ENCODE measurements around the gene NFYB.
"Not testable (repeated sequence)": the region's sequence is repeated elsewhere in the genome, so short reads cannot be mapped to it uniquely, and the experiment has no call there.

The NFYB gene

DNA sequence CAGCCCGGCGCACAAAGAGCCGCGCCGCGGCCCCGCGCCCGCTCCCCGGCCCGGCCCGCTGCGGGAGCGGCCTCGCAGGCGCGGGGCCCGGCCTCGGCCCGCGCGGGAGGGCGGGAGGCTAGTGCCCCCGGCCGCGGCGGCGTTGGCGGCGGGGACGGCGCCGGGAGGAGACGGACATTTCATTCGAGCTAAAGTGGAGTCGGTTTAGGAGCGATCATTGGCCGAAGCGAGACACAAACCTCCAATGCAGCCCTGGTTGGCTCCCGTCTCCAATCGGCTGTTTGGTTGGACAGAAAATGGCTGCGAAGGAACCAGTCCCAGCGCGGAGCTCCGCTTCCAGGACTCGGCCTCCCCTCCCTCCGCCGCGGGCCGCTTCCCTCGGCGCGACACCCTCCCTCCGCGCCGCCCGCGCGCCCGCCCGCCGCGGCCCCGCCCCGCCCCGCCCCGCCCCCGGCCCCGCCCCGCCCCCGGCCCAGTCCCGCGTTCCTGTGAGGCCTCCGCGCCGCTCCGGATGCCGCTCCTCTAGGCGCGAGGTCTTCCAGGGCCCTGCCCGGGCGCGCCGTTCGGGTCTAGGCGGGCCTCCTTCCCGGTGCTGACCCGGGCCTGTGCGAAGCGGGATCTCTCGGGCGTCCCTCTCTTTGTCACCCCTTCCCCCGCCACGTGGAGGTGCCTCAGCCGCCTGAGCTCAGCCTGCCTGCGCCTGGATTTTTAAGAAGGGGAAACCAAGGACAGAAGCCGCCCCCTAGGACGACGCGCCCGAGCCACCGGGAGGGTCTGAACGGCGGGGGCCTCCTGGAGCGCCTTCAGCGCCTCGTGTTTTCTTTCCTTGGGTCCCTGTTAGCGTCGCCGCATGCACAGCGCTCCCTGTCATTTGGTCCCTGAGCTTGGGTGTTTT is at the start of gene NFYB:
Gene NFYB, minus strand, starts transcription at position 309 of the 895 bp plus-strand sequence. CDS start 2,757 bp downstream, outside the sequence.
- DNase-seq: peak; percentile 97

DNA sequence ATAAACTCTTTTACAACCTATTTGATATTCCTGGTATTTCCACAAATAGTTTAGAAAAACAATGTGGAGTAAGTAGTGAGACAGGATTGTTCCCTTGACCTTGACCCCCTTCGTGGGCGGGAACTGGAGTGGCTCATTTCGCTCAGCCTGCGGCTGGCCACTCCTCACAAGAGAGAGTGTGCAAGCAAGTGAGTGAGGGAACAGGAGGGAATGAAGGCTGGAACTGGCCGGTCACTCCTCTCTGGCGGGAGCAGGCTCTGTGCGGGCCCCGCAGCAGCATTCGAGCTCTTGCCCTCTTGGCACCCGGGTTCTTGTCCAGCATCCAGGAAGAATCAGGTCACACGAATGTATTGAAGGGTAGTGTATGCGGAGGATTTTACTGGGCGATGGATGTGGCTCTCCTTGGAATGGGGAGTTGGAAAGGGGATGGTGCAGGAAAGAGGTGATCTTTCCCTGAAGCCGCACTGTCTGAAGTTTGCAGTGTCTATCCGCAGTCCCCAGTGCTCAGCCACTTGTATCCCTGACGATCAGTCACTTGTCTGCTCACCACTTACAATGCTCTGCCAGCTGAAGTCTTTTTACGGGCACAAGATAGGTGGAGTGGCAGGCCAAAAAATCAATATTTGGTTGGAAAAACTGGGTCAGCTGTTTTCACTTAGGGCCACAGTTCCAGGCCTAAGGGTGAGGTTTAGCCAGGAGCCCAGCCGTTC is 49.6 kb upstream of the NFYB start:
- DNase-seq: no peak

DNA sequence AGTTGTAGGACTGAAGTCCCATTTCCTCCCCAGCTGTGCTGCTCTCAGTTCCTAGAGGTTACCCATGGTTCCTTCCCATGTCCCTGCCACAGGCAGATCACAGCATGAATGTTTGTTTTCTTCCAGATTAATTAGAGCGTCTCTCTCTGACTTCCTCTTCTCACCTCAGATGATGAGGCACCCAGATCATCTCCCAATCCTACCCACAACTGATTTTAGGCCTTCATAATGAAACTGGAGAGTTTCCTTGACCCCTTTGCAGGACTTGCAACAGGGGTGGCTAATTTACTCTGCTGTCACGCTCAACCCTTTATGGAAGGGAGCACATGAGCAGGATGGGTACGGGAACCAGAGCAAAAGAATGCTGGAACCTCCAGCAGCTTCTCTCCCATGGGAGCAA is 45.4 kb upstream of the NFYB start:
- no peak for DNase-seq

DNA sequence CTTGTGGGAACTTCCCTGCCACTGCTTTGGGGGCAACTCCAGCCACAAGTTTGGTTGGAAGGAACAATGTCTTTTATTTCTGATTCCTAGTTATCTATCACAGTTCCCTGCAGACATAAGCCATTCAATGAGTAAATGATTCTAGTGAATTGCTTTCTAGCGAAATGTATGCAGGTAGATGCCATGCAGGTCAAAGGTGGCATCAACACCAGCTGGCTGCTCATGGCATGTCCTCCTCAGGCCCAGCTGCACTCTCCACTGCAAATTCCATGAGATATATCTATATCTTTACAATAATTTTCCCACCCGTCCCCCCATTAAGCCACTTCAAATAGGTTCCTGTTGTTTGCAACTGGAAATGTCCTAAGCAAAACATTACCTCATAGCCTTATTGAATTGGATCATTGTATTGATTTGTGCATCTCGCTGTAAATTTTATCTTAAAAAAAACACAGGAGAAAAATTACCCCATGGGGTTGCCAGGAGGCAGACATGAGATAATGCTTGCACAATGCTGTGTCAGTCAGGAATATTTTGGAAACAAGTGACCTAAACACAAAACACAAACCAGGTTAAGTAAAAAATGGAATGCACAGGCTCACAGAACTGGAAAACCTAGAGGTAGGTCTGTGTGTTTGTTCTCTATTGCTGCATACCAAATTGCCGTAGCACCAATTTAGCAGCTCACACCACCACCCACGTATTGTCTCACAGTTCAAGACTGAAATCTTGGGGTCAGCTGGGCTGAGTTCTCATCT is 44.8 kb upstream of the NFYB start:
- DNase-seq: no peak

DNA sequence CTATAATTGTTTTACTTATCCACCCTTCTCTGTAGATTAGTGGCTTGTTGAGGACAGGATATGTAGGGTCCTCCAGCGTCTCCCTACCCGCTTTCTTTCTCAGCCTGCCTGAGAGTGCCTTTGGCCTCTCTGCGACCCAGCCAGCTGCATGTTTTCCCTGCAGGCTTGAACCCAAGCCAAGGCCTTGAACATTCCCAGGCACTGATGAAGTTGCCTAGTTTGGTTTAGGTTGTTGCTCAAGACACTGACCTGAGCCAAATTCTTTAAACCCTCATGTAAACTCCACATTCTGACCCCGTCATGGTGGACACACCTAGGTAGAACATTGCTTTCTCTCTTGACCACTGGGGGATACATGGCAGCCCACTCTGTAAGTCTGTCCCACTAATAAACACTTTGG is 44.1 kb upstream of the NFYB start:
- DNase-seq: no peak

DNA sequence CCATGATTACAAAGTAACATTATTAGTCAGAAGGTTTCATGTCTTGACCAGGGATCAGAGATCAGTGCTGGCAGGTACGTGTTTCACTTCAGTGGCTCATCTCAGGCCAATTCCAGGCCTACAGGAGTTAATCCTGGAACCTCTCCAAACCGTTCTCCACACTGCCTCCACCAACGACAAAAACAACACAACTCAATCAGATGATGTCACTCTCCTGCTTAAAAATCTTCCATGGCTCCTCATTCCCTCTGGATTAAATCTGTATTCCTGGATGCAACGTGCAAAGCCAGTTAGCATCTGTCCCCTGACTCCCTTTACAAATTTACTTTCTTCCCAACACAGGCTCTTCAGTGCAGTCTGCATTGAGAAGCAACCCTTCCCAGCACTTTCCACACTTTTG is 43.3 kb upstream of the NFYB start:
- no peak for DNase-seq

DNA sequence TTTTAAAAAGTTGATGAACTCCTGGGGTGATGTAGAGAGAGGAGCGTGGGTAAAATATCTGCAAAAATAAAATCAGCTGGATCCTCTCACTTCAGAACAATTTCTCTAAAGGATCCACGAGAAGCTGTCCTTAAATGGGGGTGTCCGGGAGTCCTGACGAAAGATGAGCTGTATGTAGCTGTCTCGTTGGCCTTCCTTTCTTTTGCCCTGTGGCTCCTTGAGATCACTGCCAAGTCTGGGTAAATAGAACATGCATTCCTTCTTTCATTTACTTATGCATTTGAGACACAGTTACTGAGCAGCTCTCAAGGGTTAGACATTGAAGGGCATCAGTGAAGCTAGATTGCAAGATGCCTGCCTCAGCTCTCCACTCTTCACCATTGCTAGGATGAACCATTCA is 42.4 kb upstream of the NFYB start:
- DNase-seq: no peak

DNA sequence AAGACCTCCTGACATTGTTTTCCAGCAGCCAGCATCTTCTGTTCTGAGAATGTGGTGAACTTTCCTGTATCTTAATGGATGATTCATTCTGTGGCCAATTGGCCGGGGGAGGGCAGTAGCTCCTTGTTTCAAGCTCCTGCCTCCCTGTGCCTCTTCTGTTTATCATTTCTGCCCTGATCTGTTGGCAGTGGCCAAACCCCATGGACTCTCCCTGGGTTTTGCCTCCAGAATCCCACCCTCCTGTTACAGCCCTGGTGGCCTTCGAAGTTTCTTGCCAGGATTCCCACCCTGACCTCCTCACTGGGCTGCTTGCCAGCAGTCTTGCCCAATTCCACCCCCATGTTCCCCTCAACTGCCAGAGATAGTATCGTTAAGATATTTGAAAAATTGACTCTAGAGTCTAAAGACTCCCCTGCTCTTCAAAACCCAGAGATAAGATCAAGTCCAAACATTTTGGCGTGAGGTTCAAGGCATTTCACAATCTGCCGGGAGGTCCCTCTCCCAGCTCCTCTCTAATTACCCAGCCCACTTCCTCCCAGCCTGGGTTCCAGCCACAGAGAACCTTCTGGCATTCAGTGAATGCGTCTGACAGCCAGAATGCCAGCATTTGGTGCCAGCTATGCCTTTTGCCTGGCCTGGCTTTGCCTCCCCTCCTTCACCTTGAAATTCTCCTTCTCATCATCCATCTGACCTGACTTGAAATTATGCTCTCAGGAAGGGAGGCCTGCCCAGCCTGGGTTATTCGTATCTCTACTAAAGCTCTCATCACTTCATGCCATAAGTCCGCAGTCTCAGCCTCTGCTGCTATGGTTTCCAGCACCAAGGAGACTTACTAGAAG is 39.9 kb upstream of the NFYB start:
- DNase-seq: peak; percentile 57

DNA sequence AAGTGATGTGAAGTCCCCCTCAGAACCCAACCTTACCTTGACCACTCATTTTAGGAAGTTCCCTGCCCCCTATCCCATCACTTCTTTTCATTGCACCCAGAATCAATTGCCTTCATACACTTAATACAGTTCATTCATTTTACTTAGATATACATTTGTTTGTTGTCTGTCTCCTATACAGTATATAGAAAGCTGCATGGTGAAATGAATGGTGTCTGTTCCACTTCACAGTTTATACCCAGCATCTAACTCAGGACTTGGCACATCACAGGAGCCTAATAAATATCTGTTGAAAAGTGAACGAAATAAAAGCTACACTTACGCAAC is 39.3 kb upstream of the NFYB start:
- DNase-seq: no peak

DNA sequence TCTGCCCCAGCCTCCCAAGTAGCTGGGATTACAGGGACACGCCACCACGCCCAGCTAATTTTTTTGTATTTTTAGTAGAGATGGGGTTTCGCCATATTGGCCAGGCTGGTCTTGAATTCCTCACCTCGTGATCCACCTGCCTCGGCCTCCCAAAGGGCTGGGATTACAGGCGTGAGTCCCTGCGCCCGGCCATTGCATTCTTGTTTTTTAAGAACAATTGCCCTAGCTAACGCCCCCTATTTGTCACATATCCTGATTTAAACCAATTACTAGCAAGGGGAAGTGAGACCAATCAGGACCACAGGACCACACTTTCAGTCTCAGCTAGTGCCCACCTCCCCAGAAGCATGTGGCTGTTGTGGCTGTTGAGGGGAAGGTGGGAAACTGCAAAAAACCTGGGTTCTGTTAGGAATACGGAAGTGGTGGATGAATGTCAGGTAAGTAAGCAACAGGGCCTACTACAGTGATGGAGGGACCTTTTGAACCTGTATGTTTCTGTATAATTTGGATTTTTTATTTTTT is 37.8 kb upstream of the NFYB start:
- no peak for DNase-seq

DNA sequence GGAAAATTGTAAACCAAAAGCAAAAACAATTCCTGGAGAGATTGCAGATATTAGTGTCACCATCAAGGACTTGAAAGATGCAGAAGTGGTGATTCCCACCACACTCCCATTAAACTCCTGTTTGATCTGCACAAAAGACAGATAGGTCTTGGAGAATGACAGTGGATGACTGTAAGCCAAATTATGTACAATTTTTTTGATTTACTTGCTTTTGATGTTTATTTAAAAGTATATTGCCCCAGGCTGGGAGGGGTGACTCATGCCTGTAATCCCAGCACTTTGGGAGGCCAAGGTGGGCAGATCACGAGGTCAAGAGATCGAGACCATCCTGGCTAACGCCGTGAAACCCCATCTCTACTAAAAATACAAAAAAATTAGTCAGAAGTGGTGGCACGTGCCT is 35.8 kb upstream of the NFYB start:
- DNase-seq: not testable (repeated sequence)

DNA sequence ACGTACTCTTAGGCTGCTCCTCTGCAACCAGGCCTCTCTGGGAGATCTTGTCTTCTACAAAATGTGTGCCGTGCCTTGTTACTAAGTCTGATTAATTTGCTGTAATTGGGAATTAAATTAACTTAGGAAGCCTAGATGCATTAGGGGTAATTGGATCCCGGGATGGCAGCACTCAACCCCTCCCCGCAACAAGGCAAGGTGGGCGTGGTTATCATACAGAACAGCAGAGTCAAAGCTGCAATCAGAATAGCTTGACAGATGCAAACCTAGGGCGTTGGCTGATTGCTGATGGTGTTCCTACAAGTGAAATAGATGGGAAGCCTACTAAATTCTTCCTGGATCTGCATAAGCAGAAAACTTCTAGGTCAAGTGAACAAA is 34.5 kb upstream of the NFYB start:
- DNase-seq: no peak

DNA sequence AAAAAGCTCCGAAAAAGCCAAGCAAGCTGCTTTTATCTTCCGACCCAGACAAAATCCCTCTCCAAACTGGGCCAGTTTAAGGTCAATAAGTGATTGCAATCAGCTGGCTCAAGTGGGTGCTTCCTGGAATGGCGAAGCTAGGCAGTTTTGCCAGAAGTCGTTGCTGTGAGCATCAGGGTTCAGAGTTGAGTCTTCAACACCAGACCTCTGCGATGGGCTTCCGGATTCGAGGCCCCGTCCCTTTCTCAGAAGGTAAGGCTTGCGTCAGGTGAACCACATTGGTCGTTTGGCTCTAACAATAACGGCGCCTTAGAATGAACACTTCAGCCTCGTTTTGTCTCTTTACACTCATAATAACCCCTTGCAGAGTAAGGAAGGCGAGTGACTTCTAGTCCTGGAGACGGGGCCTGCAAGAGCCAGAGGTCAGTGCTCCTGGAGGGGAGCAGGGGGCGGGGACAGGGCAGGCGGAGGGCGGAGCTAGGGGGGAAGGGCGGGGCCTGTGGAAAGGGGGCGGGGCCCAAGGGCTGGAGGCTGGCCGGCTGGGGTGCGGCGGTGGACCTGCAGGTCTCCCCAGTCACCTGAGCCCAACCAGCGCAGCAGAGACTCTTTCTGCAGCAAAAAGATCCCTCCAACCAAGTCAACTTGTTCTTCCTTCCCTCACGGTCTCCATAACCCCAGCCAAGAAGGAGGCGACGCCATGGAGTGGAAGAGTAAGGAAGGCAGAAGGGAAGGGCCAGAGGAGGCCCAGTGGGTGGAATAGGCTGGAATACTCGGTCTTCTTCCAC is 34.0 kb upstream of the NFYB start:
- no peak for DNase-seq

DNA sequence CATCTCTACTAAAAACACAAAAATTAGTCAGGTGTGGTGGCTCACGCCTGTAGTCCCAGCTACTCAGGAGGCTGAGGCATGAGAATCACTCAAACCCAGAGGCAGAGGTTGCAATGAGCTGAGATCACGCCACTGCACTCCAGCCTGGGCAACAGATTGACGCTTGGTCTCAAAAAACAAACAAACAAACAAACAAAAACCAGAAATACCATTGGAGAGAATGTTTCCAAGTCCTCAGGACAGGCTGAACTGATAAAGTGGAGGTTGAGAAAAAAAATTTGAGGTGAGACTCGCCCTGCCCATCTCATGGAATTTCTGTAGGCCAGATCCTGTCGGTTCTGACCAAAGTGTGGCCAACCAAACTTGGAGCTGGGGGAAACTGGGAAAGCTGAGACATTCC is 30.6 kb upstream of the NFYB start:
- DNase-seq: no peak

DNA sequence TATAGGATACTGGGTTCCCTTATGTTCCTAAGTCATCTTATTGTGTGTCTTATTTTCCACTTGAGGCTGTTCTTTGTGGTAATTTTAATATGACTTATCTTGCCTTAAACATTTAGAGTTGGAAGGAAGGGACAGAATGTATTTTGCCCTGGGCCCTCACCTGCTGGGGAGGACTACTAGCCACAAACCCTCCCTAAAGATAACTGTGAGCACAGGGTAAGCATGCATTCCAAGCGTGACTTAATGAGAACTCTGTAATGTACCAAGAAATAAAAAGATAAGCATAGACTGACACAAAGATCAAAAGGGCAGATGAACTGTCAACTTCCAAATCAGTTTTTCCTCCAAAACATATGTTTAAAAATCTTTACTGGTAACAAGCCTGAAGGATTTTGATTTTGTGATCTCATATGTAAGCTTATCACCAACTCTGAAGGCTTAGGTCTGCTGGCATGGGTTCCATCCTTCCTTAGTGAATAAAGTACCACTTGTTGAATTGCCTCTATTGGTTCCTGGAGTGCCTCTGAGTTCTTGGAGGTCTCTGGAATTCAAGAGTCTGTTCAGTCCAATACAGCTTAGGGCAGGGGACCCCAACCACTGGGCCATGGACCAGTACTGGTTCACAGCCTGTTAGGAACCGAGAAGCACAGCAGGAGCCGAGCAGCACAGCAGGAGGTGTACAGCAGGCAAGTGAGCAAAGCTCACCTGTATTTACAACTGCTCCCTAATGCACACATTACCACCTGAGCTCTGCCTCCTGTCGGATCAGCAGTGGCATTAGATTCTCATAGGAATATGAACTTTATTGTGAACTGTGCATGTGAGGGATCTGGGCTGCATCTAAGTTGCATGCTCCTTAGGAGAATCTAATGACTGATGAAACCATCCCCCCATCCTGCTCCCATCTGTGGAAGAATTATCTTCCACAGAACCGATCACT is 29.8 kb upstream of the NFYB start:
- DNase-seq: no peak

DNA sequence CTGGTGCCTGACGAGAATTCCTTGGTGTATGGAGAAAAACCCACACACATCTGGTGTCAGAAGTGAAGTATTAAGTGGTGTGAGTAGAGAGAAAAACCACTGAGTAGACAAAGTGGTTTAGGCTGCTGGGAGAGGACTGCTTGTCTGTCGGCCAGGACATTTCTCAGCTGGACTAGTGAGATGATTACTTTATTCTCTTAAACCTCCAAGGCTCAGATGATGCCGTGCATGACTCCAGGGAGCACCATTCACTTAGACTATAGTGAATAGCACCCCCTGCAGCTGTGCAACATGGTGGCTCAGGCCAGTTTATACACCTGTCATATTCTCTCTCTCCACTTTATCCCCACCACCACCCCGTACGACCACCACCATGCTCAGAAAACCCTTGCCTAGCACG is 28.5 kb upstream of the NFYB start:
- DNase-seq: no peak

DNA sequence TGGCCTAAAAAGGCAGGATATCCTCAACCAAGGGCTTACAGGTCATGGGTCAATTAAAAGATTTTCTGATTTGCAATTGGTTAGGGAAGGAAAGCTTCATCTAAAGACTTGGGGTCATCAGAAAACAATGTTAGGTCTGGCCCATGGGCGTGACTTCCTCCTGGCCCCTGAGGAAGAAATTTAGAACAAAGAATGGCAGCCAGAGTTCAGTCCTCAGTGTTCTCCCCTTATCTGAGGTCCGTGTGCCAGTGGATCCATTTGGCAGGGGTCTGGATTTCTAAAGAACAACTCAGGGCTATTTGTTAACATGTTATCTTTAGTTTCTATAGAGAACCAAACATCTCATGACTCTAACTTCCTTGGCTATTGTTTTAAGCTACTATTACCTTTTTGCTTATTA is 27.8 kb upstream of the NFYB start:
- DNase-seq: no peak

DNA sequence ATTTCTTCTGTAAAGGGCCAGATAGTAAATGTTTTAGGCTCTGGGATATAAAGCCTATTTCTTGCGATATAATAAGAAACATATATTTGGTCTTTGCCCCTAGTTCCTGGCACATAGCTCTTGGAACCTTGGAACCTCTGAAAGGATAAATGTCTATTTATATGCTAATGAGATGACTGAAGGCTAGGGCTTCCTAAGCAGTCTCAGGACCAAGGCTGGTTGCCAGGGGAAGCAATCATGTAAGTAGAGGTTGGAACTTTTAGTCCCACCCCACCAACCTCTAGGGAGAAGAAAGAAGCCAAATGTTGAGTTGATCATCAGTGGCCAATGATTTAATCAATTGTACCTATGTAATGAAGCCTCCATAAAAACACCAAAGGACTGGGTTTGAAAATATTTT is 26.6 kb upstream of the NFYB start:
- DNase-seq: no peak

DNA sequence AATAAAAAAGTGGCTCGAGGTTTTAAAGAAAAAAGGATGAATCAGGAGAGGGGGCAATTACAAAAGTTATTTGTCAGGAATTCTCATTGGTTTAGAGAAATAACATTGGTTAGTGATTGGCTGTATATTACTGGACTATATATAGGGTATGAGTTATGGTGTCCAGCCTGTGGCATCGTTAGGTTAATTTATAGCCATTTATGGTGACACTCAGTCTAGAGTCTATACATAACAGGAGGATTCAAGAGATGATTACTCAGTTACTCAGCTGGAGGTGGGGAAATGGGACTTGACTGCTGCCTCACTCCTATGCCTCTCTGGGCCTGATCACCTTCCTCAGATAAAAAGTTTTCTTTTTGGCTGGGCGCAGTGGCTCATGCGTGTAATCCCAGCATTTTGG is 25.6 kb upstream of the NFYB start:
- no peak for DNase-seq

DNA sequence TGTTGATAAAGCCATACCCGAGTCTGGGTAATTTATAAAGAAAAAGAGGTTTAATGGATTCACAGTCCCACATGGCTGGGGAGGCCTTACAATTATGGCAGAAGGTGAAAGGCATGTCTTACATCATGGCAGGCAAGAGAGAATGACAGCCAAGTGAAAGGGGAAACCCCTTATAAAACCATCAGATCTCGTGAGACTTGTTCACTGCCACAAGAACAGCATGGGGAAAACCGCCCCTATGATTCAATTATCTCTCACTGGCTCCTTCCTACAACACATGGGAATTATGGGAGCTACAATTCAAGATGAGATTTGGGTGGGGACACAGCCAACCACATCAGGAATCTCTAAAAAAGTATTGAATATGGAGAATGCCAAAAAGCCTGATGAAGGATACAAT is 25.0 kb upstream of the NFYB start:
- peak; percentile 12 for DNase-seq

All from activated CD4-positive, alpha-beta T cell treated with anti-CD3 and anti-CD28 coated beads, Interleukin-10, Interleukin-2, amounts not matched to agents 100 ng/mL and 50 ng/mL, durations not matched to agents 16 hours and 8 hours (primary cell).